ENCODE results near the gene CYP21A2.
A peak's percentile ranks its signal among the peaks of the same experiment; 100 is the strongest.

CYP21A2 gene

DNA sequence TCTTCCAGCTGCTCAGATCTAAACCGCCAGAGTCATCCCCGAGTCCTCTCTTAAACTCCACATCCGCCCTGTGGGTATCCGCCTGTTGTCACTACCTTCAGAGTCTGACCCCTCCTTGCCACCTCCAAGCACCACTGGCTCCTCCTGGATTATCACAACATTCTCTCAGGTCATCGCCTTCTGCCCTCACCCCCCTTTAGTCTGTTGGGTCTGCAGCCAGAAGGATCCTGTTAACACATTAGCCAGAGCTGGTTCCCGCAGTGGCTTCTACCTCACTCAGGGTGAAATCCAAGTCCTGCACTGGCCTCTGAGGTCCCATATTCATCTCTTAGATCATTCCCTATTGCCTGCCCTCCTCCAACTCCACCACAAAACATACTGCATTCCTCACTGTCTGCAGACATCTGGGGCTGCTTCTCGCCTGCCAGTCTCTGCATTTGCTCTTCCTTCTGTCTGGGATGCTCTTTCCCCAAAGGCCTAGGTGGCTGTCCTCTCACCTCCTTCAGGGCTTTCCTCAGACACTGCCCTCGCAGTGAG is 36.8 kb downstream of the CYP21A2 start:
- Mint-ChIP-seq H3K9me3 (no peaks in the 10 kb centered on the region), H3K27me3 (peaks cover 26 to 35% of the 10 kb centered on the region in 2 donors), H3K4me1 (no peaks in the 10 kb centered on the region), H3K4me3 (no peak overlapping the region), H3K36me3 (no peaks in the 10 kb centered on the region), H3K27ac (no peak overlapping the region)
- no peak for DNase-seq
- no peak for ATAC-seq (replicated peaks)

GRCh38 chr6:32075781-32076180 is 37.6 kb downstream of the CYP21A2 start:
- no peaks in the 10 kb centered on the region for H3K36me3 Mint-ChIP-seq
- no peak overlapping the region for H3K4me3 Mint-ChIP-seq
- H3K9me3 Mint-ChIP-seq = no peaks in the 10 kb centered on the region
- H3K27me3 Mint-ChIP-seq = peaks cover 27 to 33% of the 10 kb centered on the region in 2 donors
- H3K4me1 Mint-ChIP-seq = no peaks in the 10 kb centered on the region
- no peak overlapping the region for H3K27ac Mint-ChIP-seq
- DNase-seq (no peak), ATAC-seq (replicated peaks) (no peak)

- DNase-seq (no peak), ATAC-seq (replicated peaks) (no peak)
- Mint-ChIP-seq H3K4me3 (no peak overlapping the region), H3K4me1 (no peaks in the 10 kb centered on the region), H3K27me3 (peaks cover 27 to 35% of the 10 kb centered on the region in 2 donors), H3K27ac (no peak overlapping the region), H3K9me3 (no peaks in the 10 kb centered on the region), H3K36me3 (no peaks in the 10 kb centered on the region)
Measured at GRCh38 chr6:32076321-32076809, 38.1 kb downstream of the CYP21A2 start.

- no peak overlapping the region for H3K4me3 Mint-ChIP-seq
Measured at GRCh38 chr6:32079566-32080290, 41.5 kb downstream of the CYP21A2 start.

DNA sequence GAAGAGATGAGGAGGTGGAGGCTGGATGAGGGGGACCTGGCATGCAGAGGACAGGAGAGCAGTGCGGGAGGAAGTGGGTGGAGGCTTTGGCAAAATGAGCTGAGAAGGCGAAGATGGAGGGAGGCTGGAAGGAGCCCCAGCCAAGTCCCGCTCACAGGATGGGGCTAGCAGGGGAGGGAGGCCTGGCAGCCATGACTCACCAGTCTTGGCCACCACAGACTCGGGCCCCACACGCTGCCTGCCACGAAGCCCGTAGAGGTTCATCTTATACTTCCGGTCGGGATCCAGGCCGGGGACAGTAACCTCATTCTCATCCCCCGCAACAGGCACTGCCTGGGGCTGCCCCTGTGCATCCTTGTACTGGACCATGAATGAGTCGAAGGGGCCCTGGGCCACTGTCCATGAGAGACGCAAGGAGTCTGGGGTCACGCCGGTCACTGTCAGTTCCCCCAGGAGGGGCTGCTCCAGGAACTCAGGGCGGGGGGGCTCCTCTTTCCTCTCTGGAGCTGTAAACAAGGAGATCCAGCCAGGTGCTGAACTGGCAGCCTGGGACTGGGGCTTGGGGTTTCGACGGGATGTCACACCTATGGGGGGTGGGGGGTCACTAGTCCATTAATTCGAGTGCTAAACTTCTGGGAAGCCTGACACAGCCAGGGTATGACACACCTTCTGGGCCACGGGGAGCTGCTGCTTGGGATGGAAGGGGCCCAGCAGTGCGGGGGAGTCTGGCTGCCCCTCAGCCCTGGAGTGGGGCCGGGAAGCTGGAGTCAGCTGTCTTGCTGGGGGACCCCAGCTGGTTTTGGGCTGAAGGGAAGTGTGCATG is 43.2 kb downstream of the CYP21A2 start:
- H3K27me3 Mint-ChIP-seq = peaks cover 61% of the 10 kb centered on the region in 2 donors
- H3K4me3 Mint-ChIP-seq = no peak overlapping the region
- H3K27ac Mint-ChIP-seq = no peak overlapping the region
- H3K4me1 Mint-ChIP-seq = peaks cover 13 to 19% of the 10 kb centered on the region in 2 donors
- no peaks in the 10 kb centered on the region for H3K36me3 Mint-ChIP-seq
- no peaks in the 10 kb centered on the region for H3K9me3 Mint-ChIP-seq
- DNase-seq (no peak), ATAC-seq (replicated peaks) (no peak)

More at GRCh38 chr6:32079566-32080290, 41.5 kb downstream of the CYP21A2 start:
- ATAC-seq (replicated peaks) (no peak), DNase-seq (no peak)
- peaks cover 54% of the 10 kb centered on the region in 2 donors for H3K27me3 Mint-ChIP-seq
- H3K9me3 Mint-ChIP-seq = no peaks in the 10 kb centered on the region
- peaks cover 1 to 3% of the 10 kb centered on the region in 2 donors for H3K4me1 Mint-ChIP-seq
- H3K36me3 Mint-ChIP-seq = no peaks in the 10 kb centered on the region
- no peak overlapping the region for H3K27ac Mint-ChIP-seq

DNA sequence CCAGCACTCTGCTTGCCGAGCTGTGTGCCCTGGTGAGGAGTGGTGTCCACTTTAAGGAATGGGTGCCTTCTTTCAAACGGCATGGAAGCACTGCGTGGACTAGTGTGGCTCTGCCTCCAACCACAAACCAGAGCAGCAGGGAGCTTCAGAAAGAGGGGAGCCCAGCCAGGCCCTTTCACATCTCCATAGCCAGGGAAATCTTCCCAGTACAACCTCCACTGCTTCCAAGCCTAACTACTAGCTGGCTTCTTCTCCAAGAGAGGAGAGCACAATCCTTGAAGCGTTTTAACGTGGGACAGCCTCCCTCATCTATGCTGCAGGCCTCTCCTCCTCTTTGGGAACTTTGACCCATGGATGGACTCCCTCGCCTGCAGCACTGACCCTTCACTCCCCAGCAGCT is 44.3 kb downstream of the CYP21A2 start:
- no peak overlapping the region for H3K27ac Mint-ChIP-seq
- H3K36me3 Mint-ChIP-seq = no peaks in the 10 kb centered on the region
- ATAC-seq (replicated peaks) = no peak
- no peak for DNase-seq
- no peak overlapping the region for H3K4me3 Mint-ChIP-seq
- H3K9me3 Mint-ChIP-seq = no peaks in the 10 kb centered on the region
- H3K27me3 Mint-ChIP-seq = peaks cover 68 to 69% of the 10 kb centered on the region in 2 donors
- peaks cover 20 to 28% of the 10 kb centered on the region in 2 donors for H3K4me1 Mint-ChIP-seq

GRCh38 chr6:32082935-32083334 is 44.7 kb downstream of the CYP21A2 start:
- Mint-ChIP-seq H3K4me3 (no peak overlapping the region), H3K27ac (no peak overlapping the region), H3K4me1 (peaks cover 20 to 28% of the 10 kb centered on the region in 2 donors), H3K27me3 (peaks cover 68 to 69% of the 10 kb centered on the region in 2 donors), H3K9me3 (no peaks in the 10 kb centered on the region), H3K36me3 (no peaks in the 10 kb centered on the region)
- no peak for DNase-seq
- no peak for ATAC-seq (replicated peaks)

DNA sequence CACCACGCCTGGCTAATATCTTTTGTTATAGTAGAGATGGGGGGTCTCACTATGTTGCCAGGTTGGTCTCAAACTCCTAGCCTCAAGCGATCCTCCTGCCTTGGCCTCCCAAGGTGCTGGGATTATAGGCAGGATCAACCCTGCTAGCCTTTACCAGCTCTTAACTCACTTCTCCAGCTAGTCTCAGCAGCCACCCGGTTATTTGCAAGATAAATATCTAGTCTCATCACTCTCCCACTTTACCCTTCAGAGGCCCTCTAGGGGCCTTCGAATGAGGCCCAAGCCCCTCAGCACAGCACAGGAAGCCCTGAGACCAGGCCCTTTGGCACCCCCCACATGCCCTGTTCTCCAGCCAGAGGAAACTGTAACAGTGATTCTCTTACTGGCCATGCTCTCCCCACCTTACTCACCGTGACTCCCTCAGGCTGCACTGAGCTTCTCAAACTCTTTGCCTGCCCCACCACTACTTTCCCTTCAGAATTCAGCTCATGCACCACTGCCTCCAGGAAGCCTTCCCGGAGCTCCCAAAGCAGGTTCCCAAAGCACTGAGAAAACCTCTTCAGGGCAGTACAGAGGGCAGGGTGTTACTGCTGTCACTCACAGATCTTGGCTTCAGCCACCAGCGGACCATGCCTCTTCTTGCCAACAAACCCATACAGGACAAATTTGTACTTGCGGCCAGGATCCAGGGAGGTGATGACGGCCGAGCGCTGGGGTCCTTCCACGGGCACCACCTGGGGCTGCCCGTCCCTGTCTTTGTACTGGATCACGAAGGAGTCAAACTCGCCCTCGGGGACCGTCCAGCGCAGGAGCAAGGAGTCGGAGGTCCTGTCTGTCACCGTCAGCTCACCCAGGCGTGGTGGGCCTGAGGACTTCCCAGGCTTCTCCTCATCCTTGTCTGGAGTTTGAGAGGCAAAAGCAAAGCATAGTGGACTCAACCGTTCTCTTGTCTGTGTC is 45.9 kb downstream of the CYP21A2 start:
- Mint-ChIP-seq H3K27me3 (peaks cover 76 to 77% of the 10 kb centered on the region in 2 donors), H3K4me1 (peaks cover 20 to 28% of the 10 kb centered on the region in 2 donors), H3K4me3 (no peak overlapping the region), H3K27ac (no peak overlapping the region), H3K36me3 (no peaks in the 10 kb centered on the region), H3K9me3 (no peaks in the 10 kb centered on the region)
- ATAC-seq (replicated peaks) (no peak), DNase-seq (no peak)

- no peak for DNase-seq
- no peak for ATAC-seq (replicated peaks)
- peaks cover 20 to 28% of the 10 kb centered on the region in 2 donors for H3K4me1 Mint-ChIP-seq
- no peak overlapping the region for H3K27ac Mint-ChIP-seq
- peaks cover 82 to 83% of the 10 kb centered on the region in 2 donors for H3K27me3 Mint-ChIP-seq
- no peaks in the 10 kb centered on the region for H3K9me3 Mint-ChIP-seq
- no peaks in the 10 kb centered on the region for H3K36me3 Mint-ChIP-seq
- no peak overlapping the region for H3K4me3 Mint-ChIP-seq
Measured at GRCh38 chr6:32084780-32085179, 46.6 kb downstream of the CYP21A2 start.

GRCh38 chr6:32085759-32086459 is 47.7 kb downstream of the CYP21A2 start:
- peak overlapping the region; percentile 22 to 41 for H3K4me3 Mint-ChIP-seq
- H3K27ac Mint-ChIP-seq = peak overlapping the region; percentile 11
- DNase-seq (no peak), ATAC-seq (replicated peaks) (peak; percentile 13 to 19)
- H3K4me1 Mint-ChIP-seq = peaks cover 20 to 28% of the 10 kb centered on the region in 2 donors
- H3K9me3 Mint-ChIP-seq = no peaks in the 10 kb centered on the region
- H3K27me3 Mint-ChIP-seq = peaks cover 77 to 87% of the 10 kb centered on the region in 2 donors
- no peaks in the 10 kb centered on the region for H3K36me3 Mint-ChIP-seq

- H3K36me3 Mint-ChIP-seq = no peaks in the 10 kb centered on the region
- H3K9me3 Mint-ChIP-seq = no peaks in the 10 kb centered on the region
- peak overlapping the region; percentile 76 for H3K27ac Mint-ChIP-seq
- peaks cover 71 to 82% of the 10 kb centered on the region in 2 donors for H3K27me3 Mint-ChIP-seq
- H3K4me1 Mint-ChIP-seq = peaks cover 20 to 28% of the 10 kb centered on the region in 2 donors
- H3K4me3 Mint-ChIP-seq = peak overlapping the region; percentile 34 to 41
- DNase-seq (peak; percentile 78), ATAC-seq (replicated peaks) (peak; percentile 86 to 88)
Measured at GRCh38 chr6:32086661-32087573, 48.7 kb downstream of the CYP21A2 start.

Measured in stimulated activated naive B cell treated with anti-CD40 and anti-IgM and Interleukin-4, amounts not matched to agents 10 μg/mL and 1 μg/mL and 100 μg/mL, for 72 hours (primary cell).